ENCODE data around the gene NCOA5.

NCOA5 gene

GRCh38 chr20:46062151-46062550 is 27.6 kb downstream of the NCOA5 start:
- TF ChIP-seq CTCF (IDR thresholded peaks at IDR 0.05) = no peak

- TF ChIP-seq CTCF (IDR thresholded peaks at IDR 0.05) = no peak
These were observed 28.8 kb downstream of the NCOA5 start for GRCh38 chr20:46060975-46061374.

- TF ChIP-seq CTCF (IDR thresholded peaks at IDR 0.05) = no peak
These were observed 29.4 kb downstream of the NCOA5 start for GRCh38 chr20:46060301-46060881.

- no peak for TF ChIP-seq CTCF (IDR thresholded peaks at IDR 0.05)
These were observed 31.0 kb downstream of the NCOA5 start for GRCh38 chr20:46058599-46059281.

- no peak for TF ChIP-seq CTCF (IDR thresholded peaks at IDR 0.05)
These were observed 31.7 kb downstream of the NCOA5 start for GRCh38 chr20:46057856-46058598.

GRCh38 chr20:46056970-46057855 is 32.5 kb downstream of the NCOA5 start:
- no peak for TF ChIP-seq CTCF (IDR thresholded peaks at IDR 0.05)
